ENCODE measurements around the gene NFIL3.

NFIL3 gene

DNA sequence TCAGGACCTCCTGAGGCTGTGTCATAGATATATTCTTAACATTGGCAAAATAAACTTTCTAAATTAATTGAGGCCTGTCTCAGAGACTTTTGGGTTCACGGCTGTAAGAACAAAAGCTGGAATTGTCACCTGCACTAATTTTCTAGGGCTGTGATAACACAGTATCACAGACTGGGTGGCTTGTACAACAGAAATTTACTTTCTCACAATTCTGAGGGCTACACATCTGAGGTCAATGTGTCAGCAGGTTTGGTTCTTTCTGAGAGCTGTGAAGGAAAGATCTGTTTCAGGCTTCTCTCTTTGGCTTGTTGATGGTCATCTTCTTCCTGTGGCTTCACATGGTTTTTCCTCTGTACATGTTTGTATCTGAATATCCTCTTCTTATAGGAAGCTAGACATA lies 29.2 kb upstream of the NFIL3 start:
- no peak overlapping the region for H2BK15ac ChIP-seq (ENCODE audit: low read length)
- H2AFZ ChIP-seq (ENCODE audit: low read length) = no peak overlapping the region
- no peak overlapping the region for H3K27ac ChIP-seq (replicated peaks; ENCODE audit: low read length)
- H2BK5ac ChIP-seq (ENCODE audit: low read length) = no peak overlapping the region
- no peaks in the 10 kb centered on the region for H3K79me1 ChIP-seq (ENCODE audit: low read depth, low read length)
- no CpG with 5 or more reads among the region's 1 CpG for WGBS, 2 donors (ENCODE audit: extremely low coverage in 2 of 2, insufficient read length in 2 of 2, insufficient replicate concordance in 1 of 2)
- no peak overlapping the region for H2BK120ac ChIP-seq (ENCODE audit: low read depth, low read length)
- no peak overlapping the region for H3K18ac ChIP-seq (ENCODE audit: low read length)
- H3K4ac ChIP-seq (ENCODE audit: low read length) = no peak overlapping the region
- H3K27me3 ChIP-seq (ENCODE audit: control insufficient read depth in 3 of 3, insufficient read depth in 3 of 3, low read depth in 1 of 3, low read length in 3 of 3) = no peaks in the 10 kb centered on the region
- H3K4me3 ChIP-seq (ENCODE audit: low read length in 2 of 2) = no peak overlapping the region
- no peak overlapping the region for H3K9ac ChIP-seq (ENCODE audit: low read depth, low read length, poor library complexity)
- no peak overlapping the region for H2AK5ac ChIP-seq (ENCODE audit: low read depth, low read length)
- peaks cover 0 to 3% of the 10 kb centered on the region in 2 donors for H3K9me3 ChIP-seq (replicated peaks in 1 of 2; ENCODE audit: control insufficient read depth in 2 of 2, insufficient read depth in 1 of 2, low read depth in 1 of 2, low read length in 2 of 2)
- no peaks in the 10 kb centered on the region for H3K4me1 ChIP-seq (ENCODE audit: control insufficient read depth in 2 of 2, insufficient read depth in 1 of 2, low read depth in 1 of 2, low read length in 2 of 2)
- no peak overlapping the region for H3K14ac ChIP-seq (ENCODE audit: low read length)
- H3K4me2 ChIP-seq (ENCODE audit: insufficient read depth, low read length, poor library complexity, severe bottlenecking) = no peak overlapping the region
- H4K8ac ChIP-seq (ENCODE audit: low read depth, low read length) = no peak overlapping the region
- no peak overlapping the region for H2BK12ac ChIP-seq (ENCODE audit: low read length)
- no peak for DNase-seq (ENCODE audit: low spot score)
- H4K91ac ChIP-seq (ENCODE audit: low read depth, low read length, poor library complexity) = no peak overlapping the region
- no peak overlapping the region for H3K23ac ChIP-seq (ENCODE audit: low read depth, low read length, poor library complexity)
- H3K36me3 ChIP-seq (replicated peaks in 1 of 2; ENCODE audit: control insufficient read depth in 2 of 2, insufficient read depth in 2 of 2, low read length in 2 of 2) = no peaks in the 10 kb centered on the region

DNA sequence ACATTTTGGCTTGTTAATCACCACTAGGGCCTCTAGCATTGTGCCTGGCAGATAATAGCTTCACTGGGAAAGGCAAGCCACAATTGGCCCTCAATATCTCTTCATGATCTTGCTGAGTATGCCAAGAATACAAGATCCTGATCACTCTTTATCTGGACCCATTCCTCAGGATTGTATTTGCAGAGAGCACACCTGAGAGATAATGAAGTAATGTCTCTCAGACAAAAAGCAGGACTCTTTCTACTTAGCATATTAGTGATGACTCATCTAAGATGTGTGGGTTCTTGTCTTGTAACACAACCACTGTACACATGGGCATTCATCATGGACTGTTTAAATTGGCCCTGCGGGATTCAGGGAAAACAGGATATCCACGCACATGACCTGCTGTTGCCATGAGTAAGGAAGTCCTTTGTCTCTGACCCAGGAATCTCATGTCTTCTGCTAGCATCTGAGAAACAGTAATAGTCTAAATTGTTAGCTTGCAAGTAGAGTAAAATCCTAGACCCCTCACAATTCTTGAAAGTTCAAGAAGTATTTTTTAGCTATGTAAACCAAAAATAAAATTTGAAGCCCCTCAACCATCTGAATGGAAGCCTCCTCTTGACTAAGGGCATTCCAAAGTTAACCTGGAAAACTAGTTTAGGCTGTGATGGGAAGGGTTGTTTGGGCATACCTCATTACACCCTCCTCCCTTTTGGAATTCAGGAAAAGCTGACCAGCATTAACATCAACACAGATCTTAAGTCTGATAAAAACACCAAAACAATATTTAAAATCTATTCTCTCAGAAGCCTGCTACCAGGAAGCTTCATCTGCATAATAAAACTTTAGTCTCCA lies 28.0 kb upstream of the NFIL3 start:
- no peak overlapping the region for H3K4me2 ChIP-seq (ENCODE audit: insufficient read depth, low read length, poor library complexity, severe bottlenecking)
- peaks cover 0 to 3% of the 10 kb centered on the region in 2 donors for H3K9me3 ChIP-seq (replicated peaks in 1 of 2; ENCODE audit: control insufficient read depth in 2 of 2, insufficient read depth in 1 of 2, low read depth in 1 of 2, low read length in 2 of 2)
- no peak overlapping the region for H2BK12ac ChIP-seq (ENCODE audit: low read length)
- H4K8ac ChIP-seq (ENCODE audit: low read depth, low read length) = no peak overlapping the region
- H3K27me3 ChIP-seq (ENCODE audit: control insufficient read depth in 3 of 3, insufficient read depth in 3 of 3, low read depth in 1 of 3, low read length in 3 of 3) = no peaks in the 10 kb centered on the region
- H2BK5ac ChIP-seq (ENCODE audit: low read length) = no peak overlapping the region
- no peak overlapping the region for H3K9ac ChIP-seq (ENCODE audit: low read depth, low read length, poor library complexity)
- H3K4me1 ChIP-seq (ENCODE audit: control insufficient read depth in 2 of 2, insufficient read depth in 1 of 2, low read depth in 1 of 2, low read length in 2 of 2) = no peaks in the 10 kb centered on the region
- H3K18ac ChIP-seq (ENCODE audit: low read length) = no peak overlapping the region
- no CpG with 5 or more reads among the region's 2 CpGs for whole genome bisulfite sequencing, 2 donors (ENCODE audit: extremely low coverage in 2 of 2, insufficient read length in 2 of 2, insufficient replicate concordance in 1 of 2)
- no peak for DNase-seq (ENCODE audit: low spot score)
- no peak overlapping the region for H2AK5ac ChIP-seq (ENCODE audit: low read depth, low read length)
- H3K36me3 ChIP-seq (replicated peaks in 1 of 2; ENCODE audit: control insufficient read depth in 2 of 2, insufficient read depth in 2 of 2, low read length in 2 of 2) = no peaks in the 10 kb centered on the region
- H3K23ac ChIP-seq (ENCODE audit: low read depth, low read length, poor library complexity) = no peak overlapping the region
- H2BK15ac ChIP-seq (ENCODE audit: low read length) = no peak overlapping the region
- H2AFZ ChIP-seq (ENCODE audit: low read length) = no peak overlapping the region
- no peak overlapping the region for H3K27ac ChIP-seq (replicated peaks; ENCODE audit: low read length)
- no peak overlapping the region for H3K14ac ChIP-seq (ENCODE audit: low read length)
- no peak overlapping the region for H2BK120ac ChIP-seq (ENCODE audit: low read depth, low read length)
- no peak overlapping the region for H3K4me3 ChIP-seq (ENCODE audit: low read length in 2 of 2)
- H4K91ac ChIP-seq (ENCODE audit: low read depth, low read length, poor library complexity) = no peak overlapping the region
- H3K4ac ChIP-seq (ENCODE audit: low read length) = no peak overlapping the region
- H3K79me1 ChIP-seq (ENCODE audit: low read depth, low read length) = no peaks in the 10 kb centered on the region

DNA sequence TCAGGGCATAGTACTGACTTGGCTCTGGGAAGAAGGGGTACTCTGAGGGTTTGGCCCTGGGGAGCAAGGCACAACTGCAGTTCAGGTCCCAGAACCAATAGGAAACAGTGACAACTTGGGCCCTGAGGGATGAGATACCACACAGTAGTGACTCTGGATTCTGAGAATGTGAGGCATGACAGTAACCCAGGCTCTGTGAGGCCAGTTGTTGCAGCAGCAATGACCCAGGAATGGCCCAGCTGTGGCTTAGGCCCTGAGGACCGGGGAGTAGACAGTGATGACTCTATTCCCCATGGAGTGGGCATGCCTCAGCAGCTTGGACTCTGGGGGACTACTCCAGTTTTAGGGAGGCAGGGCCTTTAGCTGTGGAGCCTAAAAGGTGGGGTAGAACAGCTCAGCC lies 21.5 kb upstream of the NFIL3 start:
- H4K91ac ChIP-seq (ENCODE audit: low read depth, low read length, poor library complexity) = no peak overlapping the region
- peaks cover 0 to 17% of the 10 kb centered on the region in 2 donors for H3K9me3 ChIP-seq (replicated peaks in 1 of 2; ENCODE audit: control insufficient read depth in 2 of 2, insufficient read depth in 1 of 2, low read depth in 1 of 2, low read length in 2 of 2)
- no peak overlapping the region for H4K8ac ChIP-seq (ENCODE audit: low read depth, low read length)
- no peak overlapping the region for H3K27ac ChIP-seq (replicated peaks; ENCODE audit: low read length)
- H3K4me1 ChIP-seq (ENCODE audit: control insufficient read depth in 2 of 2, insufficient read depth in 1 of 2, low read depth in 1 of 2, low read length in 2 of 2) = no peaks in the 10 kb centered on the region
- no peak overlapping the region for H2BK5ac ChIP-seq (ENCODE audit: low read length)
- DNase-seq (ENCODE audit: low spot score) = no peak
- H3K4me3 ChIP-seq (ENCODE audit: low read length in 2 of 2) = no peak overlapping the region
- H2BK120ac ChIP-seq (ENCODE audit: low read depth, low read length) = no peak overlapping the region
- H3K36me3 ChIP-seq (replicated peaks in 1 of 2; ENCODE audit: control insufficient read depth in 2 of 2, insufficient read depth in 2 of 2, low read length in 2 of 2) = no peaks in the 10 kb centered on the region
- H3K27me3 ChIP-seq (ENCODE audit: control insufficient read depth in 3 of 3, insufficient read depth in 3 of 3, low read depth in 1 of 3, low read length in 3 of 3) = no peaks in the 10 kb centered on the region
- no peak overlapping the region for H3K4ac ChIP-seq (ENCODE audit: low read length)
- H3K14ac ChIP-seq (ENCODE audit: low read length) = no peak overlapping the region
- no CpG with 5 or more reads among the region's 1 CpG for WGBS, 2 donors (ENCODE audit: extremely low coverage in 2 of 2, insufficient read length in 2 of 2, insufficient replicate concordance in 1 of 2)
- H2BK15ac ChIP-seq (ENCODE audit: low read length) = no peak overlapping the region
- no peak overlapping the region for H3K9ac ChIP-seq (ENCODE audit: low read depth, low read length, poor library complexity)
- H3K23ac ChIP-seq (ENCODE audit: low read depth, low read length, poor library complexity) = no peak overlapping the region
- H3K4me2 ChIP-seq (ENCODE audit: insufficient read depth, low read length, poor library complexity, severe bottlenecking) = no peak overlapping the region
- no peak overlapping the region for H2BK12ac ChIP-seq (ENCODE audit: low read length)
- no peak overlapping the region for H3K18ac ChIP-seq (ENCODE audit: low read length)
- no peak overlapping the region for H2AFZ ChIP-seq (ENCODE audit: low read length)
- H2AK5ac ChIP-seq (ENCODE audit: low read depth, low read length) = no peak overlapping the region
- H3K79me1 ChIP-seq (ENCODE audit: low read depth, low read length) = no peaks in the 10 kb centered on the region

DNA sequence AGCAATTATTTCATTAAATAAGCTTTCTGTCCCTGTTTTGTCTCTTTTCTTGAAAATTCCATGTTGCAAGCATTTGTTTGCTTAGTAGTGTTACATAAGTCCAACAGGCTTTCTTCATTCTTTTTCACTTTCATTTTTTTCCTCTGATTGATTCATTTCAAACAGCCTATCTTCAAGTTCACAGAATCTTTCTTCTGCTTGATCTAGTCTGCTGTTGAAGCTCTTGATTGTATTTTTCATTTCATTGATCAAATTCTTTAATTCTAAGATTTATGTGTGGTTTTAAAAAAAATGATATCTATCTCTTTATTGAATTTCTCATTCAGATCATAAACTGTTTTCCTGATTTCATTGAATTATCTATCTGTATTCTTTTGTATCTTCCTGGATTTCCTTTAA lies 20.4 kb upstream of the NFIL3 start:
- H3K9me3 ChIP-seq (replicated peaks in 1 of 2; ENCODE audit: control insufficient read depth in 2 of 2, insufficient read depth in 1 of 2, low read depth in 1 of 2, low read length in 2 of 2) = peaks cover 0 to 17% of the 10 kb centered on the region in 2 donors
- no peak overlapping the region for H2BK12ac ChIP-seq (ENCODE audit: low read length)
- DNase-seq (ENCODE audit: low spot score) = no peak
- peaks cover 0 to 3% (median 0%) of the 10 kb centered on the region in 3 experiments for H3K27me3 ChIP-seq (ENCODE audit: control insufficient read depth in 3 of 3, insufficient read depth in 3 of 3, low read depth in 1 of 3, low read length in 3 of 3)
- no peak overlapping the region for H4K8ac ChIP-seq (ENCODE audit: low read depth, low read length)
- H3K36me3 ChIP-seq (replicated peaks in 1 of 2; ENCODE audit: control insufficient read depth in 2 of 2, insufficient read depth in 2 of 2, low read length in 2 of 2) = no peaks in the 10 kb centered on the region
- H4K91ac ChIP-seq (ENCODE audit: low read depth, low read length, poor library complexity) = no peak overlapping the region
- H3K4ac ChIP-seq (ENCODE audit: low read length) = no peak overlapping the region
- H3K79me1 ChIP-seq (ENCODE audit: low read depth, low read length) = no peaks in the 10 kb centered on the region
- H2BK15ac ChIP-seq (ENCODE audit: low read length) = no peak overlapping the region
- no peak overlapping the region for H3K9ac ChIP-seq (ENCODE audit: low read depth, low read length, poor library complexity)
- H2BK120ac ChIP-seq (ENCODE audit: low read depth, low read length) = no peak overlapping the region
- no peak overlapping the region for H3K18ac ChIP-seq (ENCODE audit: low read length)
- no peak overlapping the region for H2BK5ac ChIP-seq (ENCODE audit: low read length)
- H2AK5ac ChIP-seq (ENCODE audit: low read depth, low read length) = no peak overlapping the region
- no peak overlapping the region for H3K4me2 ChIP-seq (ENCODE audit: insufficient read depth, low read length, poor library complexity, severe bottlenecking)
- H3K4me1 ChIP-seq (ENCODE audit: control insufficient read depth in 2 of 2, insufficient read depth in 1 of 2, low read depth in 1 of 2, low read length in 2 of 2) = no peaks in the 10 kb centered on the region
- no peak overlapping the region for H2AFZ ChIP-seq (ENCODE audit: low read length)
- no peak overlapping the region for H3K23ac ChIP-seq (ENCODE audit: low read depth, low read length, poor library complexity)
- no peak overlapping the region for H3K4me3 ChIP-seq (ENCODE audit: low read length in 2 of 2)
- no peak overlapping the region for H3K14ac ChIP-seq (ENCODE audit: low read length)
- no peak overlapping the region for H3K27ac ChIP-seq (replicated peaks; ENCODE audit: low read length)

All from neuronal stem cell (in vitro differentiated cells).